SK-N-SH (cell line): Measurements from ENCODE around the gene TSC22D2. TPM values are rescaled to one million over a fixed set of nuclear protein-coding genes. Genes with fewer than 3 reads are reported as not detected.

Source experiments
- CTCF ChIA-PET: fragments of 300-600, 350-600 bp; formaldehyde crosslinking; extraction: SDS; loops from one replicate; lab custom pipeline; 2021; lab: Yijun Ruan, JAX
- POLR2A ChIA-PET: fragments of 350-600 bp; sonication (Branson Sonifier 250); formaldehyde crosslinking; extraction: SDS; loops from one replicate; lab custom pipeline; 2020; ENCODE audit warnings: antibody characterized with exemption, inconsistent platforms; lab: Yijun Ruan, JAX
- DNase-seq: peaks from one replicate; pipeline ENCODE4 v3.0.0; 2012
- H2AFZ ChIP-seq: fragments of 200-600 bp; sonication (generic); 2 replicates; pipeline ENCODE4 v1.8.1; 2016; ENCODE audit warnings: antibody characterized with exemption, mild to moderate bottlenecking, low read depth
- H3F3A ChIP-seq: fragments of 200-600 bp; sonication (generic); replicated peaks from 2 replicates; pipeline ENCODE3; 2016; ENCODE audit warnings: antibody characterized with exemption, mild to moderate bottlenecking; ENCODE audit not compliant: insufficient read depth
- H3K27ac ChIP-seq, 2 experiments: fragments of 200-500 bp in 1 of 2; fragments of 200-600 bp in 1 of 2; sonication (Bioruptor generic) in 1 of 2; sonication (generic), shearing (Covaris generic) in 1 of 2; 2 replicates each; pipeline versions ENCODE4 v1.5.1 to v1.6.1; 2014 to 2016; ENCODE audit warnings: low read depth in 2 of 2, inconsistent platforms in 1 of 2, low read length in 1 of 2, mild to moderate bottlenecking in 1 of 2, mixed read lengths in 1 of 2
- H3K27me3 ChIP-seq: fragments of 200-600 bp; sonication (generic), shearing (Covaris generic); 2 replicates; pipeline ENCODE4 v1.6.1; 2016; ENCODE audit warnings: mixed run types; ENCODE audit not compliant: insufficient read depth
- H3K36me3 ChIP-seq, 2 experiments: fragments of 200-500 bp in 1 of 2; fragments of 200-600 bp in 1 of 2; sonication (Bioruptor generic) in 1 of 2; sonication (generic) in 1 of 2; replicated peaks in 1 of 2; 2 replicates each; pipeline versions ENCODE3 to v1.5.1; 2014 to 2016; ENCODE audit warnings: low read length in 1 of 2, mild to moderate bottlenecking in 1 of 2; ENCODE audit not compliant: insufficient read depth in 2 of 2, control insufficient read depth in 1 of 2
- H3K4me1 ChIP-seq, 2 experiments: fragments of 200-500 bp in 1 of 2; fragments of 200-600 bp in 1 of 2; sonication (Bioruptor generic) in 1 of 2; sonication (generic), shearing (Covaris generic) in 1 of 2; 2 replicates each; pipeline versions ENCODE4 v1.5.1 to v1.6.1; 2014 to 2016; ENCODE audit warnings: low read depth in 1 of 2, low read length in 1 of 2, mixed run types in 1 of 2; ENCODE audit not compliant: insufficient read depth in 2 of 2, control insufficient read depth in 1 of 2
- H3K4me2 ChIP-seq: fragments of 200-600 bp; sonication (generic), shearing (Covaris generic); 2 replicates; pipeline ENCODE4 v1.6.1; 2017; ENCODE audit warnings: mixed run types
- H3K4me3 ChIP-seq, 2 experiments: fragments of 200-500 bp in 1 of 2; fragments of 200-600 bp in 1 of 2; sonication (Bioruptor generic) in 1 of 2; sonication (generic), shearing (Covaris generic) in 1 of 2; 2 replicates each; pipeline versions ENCODE4 v1.5.1 to v1.8.1; 2014 to 2016; ENCODE audit warnings: low read depth in 2 of 2, inconsistent platforms in 1 of 2, low read length in 1 of 2, mild to moderate bottlenecking in 1 of 2, mixed read lengths in 1 of 2, moderate library complexity in 1 of 2
- H3K79me2 ChIP-seq: fragments of 200-600 bp; sonication (generic); 2 replicates; pipeline ENCODE4 v1.8.1; 2017; ENCODE audit warnings: mild to moderate bottlenecking; ENCODE audit not compliant: insufficient read depth
- H3K9ac ChIP-seq: fragments of 200-600 bp; sonication (generic); 2 replicates; pipeline ENCODE4 v1.6.1; 2017; ENCODE audit warnings: mixed run types
- H3K9me2 ChIP-seq: fragments of 200-600 bp; sonication (generic); 2 replicates; pipeline ENCODE4 v1.6.1; 2017; ENCODE audit warnings: mixed run types
- H3K9me3 ChIP-seq: fragments of 200-600 bp; sonication (generic); 2 replicates; pipeline ENCODE4 v1.6.1; 2017; ENCODE audit warnings: mixed run types, mild to moderate bottlenecking, moderate library complexity
- H4K20me1 ChIP-seq: fragments of 200-600 bp; sonication (generic); 2 replicates; pipeline ENCODE4 v1.6.1; 2017; ENCODE audit warnings: mild to moderate bottlenecking, mixed run types; ENCODE audit not compliant: insufficient read depth
- CHD2 ChIP-seq: fragments of 150-350 bp; IDR thresholded peaks from 2 replicates; pipeline ENCODE4 v1.6.1; 2018; ENCODE audit warnings: low read length; ENCODE audit not compliant: partially characterized antibody
- EP300 ChIP-seq, 2 experiments: IDR thresholded peaks; 2 replicates each; pipeline versions ENCODE4 v1.4.0 to v1.6.1; 2012; ENCODE audit warnings: borderline replicate concordance in 1 of 2, low read depth in 1 of 2, low read length in 1 of 2
- FOSL2 ChIP-seq: IDR thresholded peaks from 2 replicates; pipeline ENCODE4 v1.4.0; 2012; ENCODE audit warnings: low read depth, mild to moderate bottlenecking, moderate library complexity, borderline replicate concordance
- FOXJ3 ChIP-seq: sonication (generic); formaldehyde crosslinking; IDR thresholded peaks from 2 replicates; pipeline ENCODE4 v1.5.1; 2020; ENCODE audit warnings: mild to moderate bottlenecking, missing genetic modification reagents
- NFIC ChIP-seq: IDR thresholded peaks from 2 replicates; pipeline ENCODE4 v1.4.0; 2012; ENCODE audit warnings: borderline replicate concordance
- RAD21 ChIP-seq: IDR thresholded peaks from 2 replicates; pipeline ENCODE4 v1.6.1; 2012; ENCODE audit warnings: mild to moderate bottlenecking, low read length
- RCOR1 ChIP-seq: fragments of 150-350 bp; IDR thresholded peaks from 2 replicates; pipeline ENCODE4 v1.6.1; 2017; ENCODE audit warnings: antibody characterized with exemption, low read length
- RFX5 ChIP-seq: IDR thresholded peaks from 2 replicates; pipeline ENCODE4 v1.6.1; 2012; ENCODE audit warnings: mild to moderate bottlenecking, improper control_type of control experiment, low read length
- SIN3A ChIP-seq: IDR thresholded peaks from 2 replicates; pipeline ENCODE4 v1.6.1; 2012; ENCODE audit warnings: low read depth, mild to moderate bottlenecking, low read length, moderate library complexity, borderline replicate concordance
- SMC3 ChIP-seq: IDR thresholded peaks from 2 replicates; pipeline ENCODE4 v1.6.1; 2012; ENCODE audit warnings: low read depth, low read length, improper control_type of control experiment
- WGBS: methylation state at CpG from one replicate; pipeline ENCODE4 v1.1.6; 2017; ENCODE audit warnings: low lambda C conversion rate; 5-methylcytosine and 5-hydroxymethylcytosine counted together
- polyA plus RNA-seq, 3 experiments: library from polyadenylated mRNA; depleted of rRNA; stranded (reverse); fragments of >200 nt; gene quantifications; 2 replicates each; pipeline ENCODE4 v1.2.3, GENCODE V29; 2012
- TF ChIP-seq, protein P1 (sequence below): IDR thresholded peaks from 2 replicates; pipeline ENCODE4; 2012
- TF ChIP-seq, protein P2 (sequence below): IDR thresholded peaks from 2 replicates; pipeline ENCODE4 v1.4.0; 2012; ENCODE audit warnings: low read depth
- TF ChIP-seq, protein P3 (sequence below): fragments of 200-600 bp; sonication (generic); IDR thresholded peaks from 2 replicates; pipeline ENCODE4 v1.6.1; 2017; ENCODE audit warnings: antibody characterized with exemption, mild to moderate bottlenecking, moderate library complexity

Gene TSC22D2
- polyA plus RNA-seq, 1 of the 3 experiments (the other 2 are of a cell fraction): 4.8 TPM

DNA sequence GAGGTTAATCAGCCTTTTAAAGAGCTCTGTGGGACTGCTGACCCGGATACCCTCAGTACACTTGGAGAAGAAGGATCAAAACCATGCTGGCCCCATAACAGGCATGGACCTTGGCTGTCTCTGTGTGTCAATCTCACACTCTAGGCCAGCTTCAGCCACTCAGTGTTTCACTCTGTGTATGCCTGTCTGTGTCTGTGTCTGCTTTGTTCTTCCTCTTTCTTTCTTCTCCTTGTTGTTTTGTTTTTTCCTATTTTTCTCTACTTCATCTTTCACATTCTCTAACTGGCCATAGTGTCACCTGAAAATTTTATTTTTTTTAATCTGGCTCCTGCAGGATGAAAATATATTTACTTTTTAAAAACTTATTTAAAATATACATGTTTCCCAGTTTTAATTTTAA is 87.1 kb downstream of the TSC22D2 start:
- Histone ChIP-seq H2AFZ (peak overlapping the region; percentile 43; the same call in 1 of the 2 replicates), H3K36me3 (no peaks in the 10 kb centered on the region)
- no peak for TF ChIP-seq RFX5
- no peak for TF ChIP-seq RCOR1
- TF ChIP-seq, protein P1, sequence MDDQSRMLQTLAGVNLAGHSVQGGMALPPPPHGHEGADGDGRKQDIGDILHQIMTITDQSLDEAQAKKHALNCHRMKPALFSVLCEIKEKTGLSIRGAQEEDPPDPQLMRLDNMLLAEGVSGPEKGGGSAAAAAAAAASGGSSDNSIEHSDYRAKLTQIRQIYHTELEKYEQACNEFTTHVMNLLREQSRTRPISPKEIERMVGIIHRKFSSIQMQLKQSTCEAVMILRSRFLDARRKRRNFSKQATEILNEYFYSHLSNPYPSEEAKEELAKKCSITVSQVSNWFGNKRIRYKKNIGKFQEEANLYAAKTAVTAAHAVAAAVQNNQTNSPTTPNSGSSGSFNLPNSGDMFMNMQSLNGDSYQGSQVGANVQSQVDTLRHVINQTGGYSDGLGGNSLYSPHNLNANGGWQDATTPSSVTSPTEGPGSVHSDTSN: no peak
- TF ChIP-seq CHD2: no peak
- TF ChIP-seq NFIC: no peak
- TF ChIP-seq, protein P2, sequence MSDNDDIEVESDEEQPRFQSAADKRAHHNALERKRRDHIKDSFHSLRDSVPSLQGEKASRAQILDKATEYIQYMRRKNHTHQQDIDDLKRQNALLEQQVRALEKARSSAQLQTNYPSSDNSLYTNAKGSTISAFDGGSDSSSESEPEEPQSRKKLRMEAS: no peak
- TF ChIP-seq FOXJ3 (CRISPR knock-in tag): no peak
- TF ChIP-seq, all 33 proteins: peak for 0
- Histone ChIP-seq H3K27me3 (no peaks in the 10 kb centered on the region), H3K27ac (no peak overlapping the region), H3K79me2 (no peaks in the 10 kb centered on the region), H3K9me3 (no peaks in the 10 kb centered on the region), H4K20me1 (no peaks in the 10 kb centered on the region), H3K9ac (no peak overlapping the region), H3K4me2 (no peak overlapping the region), H3K4me1 (peaks cover 0 to 6% of the 10 kb centered on the region in 2 experiments; a peak in 1 of 4 replicates), H3K4me3 (no peak overlapping the region), H3F3A (peaks cover 5% of the 10 kb centered on the region), H3K9me2 (no peaks in the 10 kb centered on the region)
- DNase-seq: no peak
- POLR2A ChIA-PET: interaction anchor here (1.6 kb wide), 1 partner anchor 87 kb away, joined by 4 read pairs; the partner anchor contains the start of gene TSC22D2
- 90% methylated on average over 1 of the region's 1 CpG for WGBS
- CTCF ChIA-PET: interaction anchor here (0.6 to 2.9 kb wide), 54 partner anchors 9 to 984 kb away, joined by 3 to 34 read pairs (median 4); no protein-coding TSS in a partner anchor

DNA sequence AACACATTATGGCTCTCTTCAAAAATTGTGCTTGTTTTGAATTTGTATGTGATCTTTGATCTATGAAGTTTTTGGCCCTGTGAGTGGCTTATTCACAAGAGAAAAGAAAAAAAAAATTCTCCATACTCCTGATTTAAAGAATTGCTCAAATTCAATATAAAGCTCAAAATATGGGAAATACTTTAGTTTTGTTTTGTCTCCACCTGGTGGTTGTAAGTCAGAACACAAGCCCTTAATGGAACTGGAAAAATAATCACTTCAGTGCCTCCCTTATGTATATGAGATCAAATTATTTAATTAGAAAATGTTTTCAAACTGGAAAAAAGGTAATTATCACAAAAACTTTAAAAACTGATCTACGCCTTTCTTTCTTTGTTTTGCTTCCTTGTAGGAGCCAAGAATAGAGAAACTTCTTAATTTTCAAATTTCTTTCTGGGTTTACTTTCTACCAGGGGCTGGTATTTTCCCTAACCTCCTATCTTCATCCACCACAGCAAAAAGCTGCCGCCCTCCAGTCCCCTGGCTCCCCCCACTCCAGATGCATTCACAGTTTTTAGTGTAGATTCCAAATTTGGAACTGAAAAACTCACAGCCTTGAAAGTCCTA is 87.6 kb downstream of the TSC22D2 start:
- no peaks in the 10 kb centered on the region for H3K9me3 ChIP-seq
- no peaks in the 10 kb centered on the region for H3K9me2 ChIP-seq
- no peaks in the 10 kb centered on the region for H3K27me3 ChIP-seq
- DNase-seq: peak; percentile 50
- H3K9ac ChIP-seq: no peak overlapping the region
- H2AFZ ChIP-seq: no peak overlapping the region
- POLR2A ChIA-PET: interaction anchor here (0.6 to 1.6 kb wide), 2 partner anchors 88 to 207 kb away, joined by 3 to 4 read pairs; partner anchors contain the start of gene TSC22D2
- H3K27ac ChIP-seq: no peak overlapping the region
- 4% methylated on average over 2 of the region's 2 CpGs for WGBS
- no peak overlapping the region for H3K4me3 ChIP-seq
- TF ChIP-seq RAD21 (peak; percentile 86), SIN3A (no peak), SMC3 (peak; percentile 71), FOSL2 (no peak), EP300 (IDR thresholded peaks at IDR 0.05; ENCODE audit: borderline replicate concordance in 1 of 2, low read depth in 1 of 2, low read length in 1 of 2) (0 out of 4 replicates have a peak, but pooled peaks of 1 of the 2 experiments have one; percentile 12)
- TF ChIP-seq, protein P3, sequence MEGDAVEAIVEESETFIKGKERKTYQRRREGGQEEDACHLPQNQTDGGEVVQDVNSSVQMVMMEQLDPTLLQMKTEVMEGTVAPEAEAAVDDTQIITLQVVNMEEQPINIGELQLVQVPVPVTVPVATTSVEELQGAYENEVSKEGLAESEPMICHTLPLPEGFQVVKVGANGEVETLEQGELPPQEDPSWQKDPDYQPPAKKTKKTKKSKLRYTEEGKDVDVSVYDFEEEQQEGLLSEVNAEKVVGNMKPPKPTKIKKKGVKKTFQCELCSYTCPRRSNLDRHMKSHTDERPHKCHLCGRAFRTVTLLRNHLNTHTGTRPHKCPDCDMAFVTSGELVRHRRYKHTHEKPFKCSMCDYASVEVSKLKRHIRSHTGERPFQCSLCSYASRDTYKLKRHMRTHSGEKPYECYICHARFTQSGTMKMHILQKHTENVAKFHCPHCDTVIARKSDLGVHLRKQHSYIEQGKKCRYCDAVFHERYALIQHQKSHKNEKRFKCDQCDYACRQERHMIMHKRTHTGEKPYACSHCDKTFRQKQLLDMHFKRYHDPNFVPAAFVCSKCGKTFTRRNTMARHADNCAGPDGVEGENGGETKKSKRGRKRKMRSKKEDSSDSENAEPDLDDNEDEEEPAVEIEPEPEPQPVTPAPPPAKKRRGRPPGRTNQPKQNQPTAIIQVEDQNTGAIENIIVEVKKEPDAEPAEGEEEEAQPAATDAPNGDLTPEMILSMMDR: peak; percentile 83
- peaks cover 5% of the 10 kb centered on the region for H3F3A ChIP-seq
- no peaks in the 10 kb centered on the region for H4K20me1 ChIP-seq
- CTCF ChIA-PET: interaction anchor here (0.6 to 2.9 kb wide), 59 partner anchors 9 to 984 kb away, joined by 3 to 34 read pairs (median 4); no protein-coding TSS in a partner anchor
- H3K79me2 ChIP-seq: no peaks in the 10 kb centered on the region
- no peak overlapping the region for H3K4me2 ChIP-seq
- H3K4me1 ChIP-seq: peaks cover 0 to 6% of the 10 kb centered on the region in 2 experiments; a peak in 1 of 4 replicates
- no peaks in the 10 kb centered on the region for H3K36me3 ChIP-seq
